Mesothelial cell of epicardium (in vitro differentiated cells): ENCODE data around the gene TRIM29. TPM values are rescaled to one million over a fixed set of nuclear protein-coding genes. Genes with fewer than 3 reads are reported as not detected.

Experiments
- DNase-seq, 2 experiments: peaks; one replicate each; pipeline ENCODE4 v3.0.0; 2021; ENCODE audit warnings: low spot score in 2 of 2; ENCODE audit not compliant: unreplicated experiment in 2 of 2
- H3K27ac Mint-ChIP-seq: 2 replicates; pipeline ENCODE4 v1.8.0; 2021; ENCODE audit warnings: mixed read lengths
- H3K27me3 Mint-ChIP-seq: 2 replicates; pipeline ENCODE4 v1.8.0; 2021; ENCODE audit warnings: low read depth, mixed read lengths
- H3K36me3 Mint-ChIP-seq: 2 replicates; pipeline ENCODE4 v1.8.0; 2021; ENCODE audit warnings: mixed read lengths
- H3K4me1 Mint-ChIP-seq: 2 replicates; pipeline ENCODE4 v1.8.0; 2021; ENCODE audit warnings: mixed read lengths
- H3K4me3 Mint-ChIP-seq: 2 replicates; pipeline ENCODE4 v1.8.0; 2021; ENCODE audit warnings: mild to moderate bottlenecking, moderate library complexity, mixed read lengths
- H3K9me3 Mint-ChIP-seq: 2 replicates; pipeline ENCODE4 v1.8.0; 2021; ENCODE audit warnings: mixed read lengths
- total RNA-seq: library from RNA; stranded (reverse); gene quantifications from 3 replicates; pipeline ENCODE4 v1.2.1, GENCODE V29; 2021
- TF ChIP-seq, protein P1 (sequence below): fragments of 200-600 bp; sonication (generic); IDR thresholded peaks from one replicate; pipeline ENCODE4 v1.5.0; 2021; ENCODE audit warnings: antibody characterized with exemption; ENCODE audit not compliant: unreplicated experiment

TRIM29 gene
- total RNA-seq, 1 donor from 2014 or later = 7.9 TPM

DNA sequence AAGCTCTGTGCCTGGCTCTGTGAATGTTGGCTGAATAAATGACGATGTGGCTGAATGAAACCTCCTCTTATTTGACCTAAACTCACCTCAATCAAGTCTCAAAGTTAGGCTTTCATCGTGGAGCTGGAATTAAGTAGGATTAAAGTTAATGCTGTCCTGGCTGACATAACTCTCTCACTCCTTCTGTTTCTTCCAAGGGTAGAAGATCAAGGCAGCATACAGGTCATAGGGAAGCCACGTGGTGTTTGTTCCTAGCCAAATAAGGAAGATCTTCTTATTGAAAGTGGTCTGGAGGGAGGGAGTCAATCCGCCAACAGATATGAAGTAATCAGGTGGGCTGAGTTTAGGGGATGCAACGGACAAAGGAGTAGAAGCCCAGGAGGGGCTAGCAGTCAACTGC lies 59.5 kb downstream of the TRIM29 start:
- Mint-ChIP-seq H3K9me3 (peaks cover 21% of the 10 kb centered on the region), H3K27ac (peak overlapping the region; percentile 67), H3K4me3 (no peak overlapping the region), H3K36me3 (peaks cover 17% of the 10 kb centered on the region), H3K4me1 (peaks cover 29% of the 10 kb centered on the region), H3K27me3 (no peaks in the 10 kb centered on the region)
- no peak for DNase-seq
- TF ChIP-seq, protein P1, sequence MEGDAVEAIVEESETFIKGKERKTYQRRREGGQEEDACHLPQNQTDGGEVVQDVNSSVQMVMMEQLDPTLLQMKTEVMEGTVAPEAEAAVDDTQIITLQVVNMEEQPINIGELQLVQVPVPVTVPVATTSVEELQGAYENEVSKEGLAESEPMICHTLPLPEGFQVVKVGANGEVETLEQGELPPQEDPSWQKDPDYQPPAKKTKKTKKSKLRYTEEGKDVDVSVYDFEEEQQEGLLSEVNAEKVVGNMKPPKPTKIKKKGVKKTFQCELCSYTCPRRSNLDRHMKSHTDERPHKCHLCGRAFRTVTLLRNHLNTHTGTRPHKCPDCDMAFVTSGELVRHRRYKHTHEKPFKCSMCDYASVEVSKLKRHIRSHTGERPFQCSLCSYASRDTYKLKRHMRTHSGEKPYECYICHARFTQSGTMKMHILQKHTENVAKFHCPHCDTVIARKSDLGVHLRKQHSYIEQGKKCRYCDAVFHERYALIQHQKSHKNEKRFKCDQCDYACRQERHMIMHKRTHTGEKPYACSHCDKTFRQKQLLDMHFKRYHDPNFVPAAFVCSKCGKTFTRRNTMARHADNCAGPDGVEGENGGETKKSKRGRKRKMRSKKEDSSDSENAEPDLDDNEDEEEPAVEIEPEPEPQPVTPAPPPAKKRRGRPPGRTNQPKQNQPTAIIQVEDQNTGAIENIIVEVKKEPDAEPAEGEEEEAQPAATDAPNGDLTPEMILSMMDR = no peak

DNA sequence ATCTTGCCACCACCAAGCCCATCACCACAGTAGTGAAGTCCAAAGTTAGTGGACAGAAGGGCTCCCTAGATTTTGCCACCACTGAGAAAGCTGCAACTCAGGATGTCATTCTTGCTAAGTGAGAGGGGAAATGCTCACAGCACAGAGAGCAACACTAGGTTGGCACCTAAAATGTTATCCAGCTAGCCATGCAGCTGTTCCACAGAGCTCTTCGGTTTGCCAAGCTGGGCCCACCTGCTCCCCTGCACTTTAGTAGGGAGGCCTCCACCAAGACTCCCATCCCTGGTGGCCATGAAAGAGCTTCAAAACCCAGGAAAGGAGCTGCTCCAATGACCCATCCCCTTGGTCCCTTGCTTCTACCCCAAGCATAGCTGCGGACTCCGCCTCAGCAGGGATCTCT lies 63.8 kb downstream of the TRIM29 start:
- no peak overlapping the region for H3K4me3 Mint-ChIP-seq
- peaks cover 3% of the 10 kb centered on the region for H3K9me3 Mint-ChIP-seq
- DNase-seq = no peak
- no peak overlapping the region for H3K27ac Mint-ChIP-seq
- TF ChIP-seq, protein P1 = no peak
- peaks cover 24% of the 10 kb centered on the region for H3K4me1 Mint-ChIP-seq
- no peaks in the 10 kb centered on the region for H3K27me3 Mint-ChIP-seq
- no peaks in the 10 kb centered on the region for H3K36me3 Mint-ChIP-seq

DNA sequence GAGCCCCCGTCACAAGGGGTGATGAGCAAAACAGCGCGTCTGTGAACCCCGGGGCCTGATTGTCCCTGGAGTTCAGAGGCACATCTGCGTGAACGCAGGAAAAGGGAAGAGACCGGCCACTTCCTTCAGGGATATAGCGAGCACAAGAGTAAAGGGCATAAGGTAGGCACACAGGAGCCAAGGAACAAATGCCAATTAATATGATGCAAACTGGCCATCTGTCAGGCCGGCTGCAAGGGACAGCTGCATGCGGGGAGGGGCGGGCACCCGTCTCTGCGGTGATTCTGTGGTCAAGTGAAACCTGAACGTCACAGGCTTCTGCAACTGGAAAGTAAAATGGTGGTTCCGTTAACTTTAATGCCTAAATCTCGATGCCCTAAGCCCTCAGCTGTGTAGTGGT lies 64.7 kb downstream of the TRIM29 start:
- no peaks in the 10 kb centered on the region for H3K36me3 Mint-ChIP-seq
- peaks cover 3% of the 10 kb centered on the region for H3K9me3 Mint-ChIP-seq

DNA sequence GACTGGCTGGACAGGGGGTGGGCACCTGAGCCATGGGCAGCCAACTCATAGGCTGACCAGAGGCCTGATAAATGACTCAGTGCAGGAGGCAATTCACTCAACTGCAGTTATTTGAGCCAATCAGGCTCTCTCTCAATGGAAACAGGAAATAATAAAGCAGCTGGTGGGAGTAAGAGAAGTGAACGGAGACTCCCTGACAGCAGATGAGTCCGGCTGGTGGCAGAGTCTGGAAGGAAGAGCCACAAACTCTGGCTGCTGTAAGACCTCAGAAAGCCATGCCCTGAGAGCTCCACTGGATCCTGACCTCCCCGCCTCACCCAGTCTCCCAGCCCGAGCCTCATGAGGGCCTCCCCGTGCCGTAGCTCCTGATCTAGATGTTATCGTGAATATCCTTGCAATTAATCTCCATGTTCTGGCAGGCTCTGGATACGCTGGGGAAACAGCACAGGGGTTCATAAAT lies 69.8 kb downstream of the TRIM29 start:
- peak overlapping the region; percentile 89 for H3K27ac Mint-ChIP-seq
- H3K36me3 Mint-ChIP-seq = no peaks in the 10 kb centered on the region
- no peaks in the 10 kb centered on the region for H3K27me3 Mint-ChIP-seq
- TF ChIP-seq, protein P1 = no peak
- H3K4me1 Mint-ChIP-seq = peaks cover 52% of the 10 kb centered on the region
- DNase-seq = no peak
- H3K9me3 Mint-ChIP-seq = no peaks in the 10 kb centered on the region
- peak overlapping the region; percentile 38 for H3K4me3 Mint-ChIP-seq

More for the DNA sequence above, 64.7 kb downstream of the TRIM29 start:
- no peaks in the 10 kb centered on the region for H3K27me3 Mint-ChIP-seq
- no peak overlapping the region for H3K27ac Mint-ChIP-seq
- no peak for DNase-seq
- H3K4me1 Mint-ChIP-seq = peaks cover 24% of the 10 kb centered on the region
- H3K4me3 Mint-ChIP-seq = no peak overlapping the region
- TF ChIP-seq, protein P1 = no peak

DNA sequence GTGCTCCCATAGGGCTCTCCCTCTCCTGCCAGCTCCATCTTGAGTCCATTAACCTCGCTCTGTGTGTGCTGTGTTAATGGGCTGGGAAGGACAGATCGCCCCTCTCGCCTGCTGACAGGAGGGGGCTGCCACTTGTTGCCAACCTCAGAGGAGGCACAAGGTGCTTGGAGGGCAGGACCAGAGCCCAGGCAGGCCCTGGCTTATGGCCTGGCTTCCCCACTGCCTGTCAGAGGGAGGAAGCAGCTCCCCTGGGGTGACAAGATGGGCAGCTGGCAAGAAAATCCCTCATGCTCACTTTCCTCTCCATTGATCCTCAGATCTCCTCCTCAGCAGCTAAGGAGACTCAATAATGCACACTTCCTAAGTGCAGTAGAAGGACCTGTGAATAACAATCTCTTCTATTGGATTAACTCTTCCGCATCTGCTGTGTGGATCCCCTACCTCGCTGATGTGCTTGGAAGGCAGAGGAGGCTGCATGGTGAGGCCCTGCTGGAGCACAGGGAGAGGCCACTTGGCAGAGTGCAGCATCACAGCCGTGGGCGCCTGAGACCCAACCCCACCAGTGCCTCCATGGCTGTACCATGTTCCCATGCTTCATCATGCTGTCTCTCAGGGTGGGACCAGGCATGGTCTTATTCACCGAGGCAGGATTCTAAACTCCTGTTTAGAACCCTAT lies 70.3 kb downstream of the TRIM29 start:
- H3K4me3 Mint-ChIP-seq = peak overlapping the region; percentile 38
- TF ChIP-seq, protein P1 = no peak
- H3K36me3 Mint-ChIP-seq = no peaks in the 10 kb centered on the region
- peak overlapping the region; percentile 89 for H3K27ac Mint-ChIP-seq
- H3K27me3 Mint-ChIP-seq = no peaks in the 10 kb centered on the region
- no peak for DNase-seq
- no peaks in the 10 kb centered on the region for H3K9me3 Mint-ChIP-seq
- peaks cover 58% of the 10 kb centered on the region for H3K4me1 Mint-ChIP-seq
